Calu3 (cell line): ENCODE data around the gene FAM13B. TPM values are rescaled to one million over a fixed set of nuclear protein-coding genes. Genes with fewer than 3 reads are reported as not detected.

Experiments used
- BruUV-seq: library from RNA; stranded (reverse); fragments of 400-500 nt; replicated peaks from 2 replicates; lab custom pipeline; 2021; lab: Mats Ljungman, UMichigan
- CTCF ChIA-PET: fragments of 300-600 bp; sonication (Branson Sonifier 250); formaldehyde crosslinking; loops from one replicate; lab custom pipeline; 2022; ENCODE audit warnings: antibody characterized with exemption; lab: Charles Lee
- DNase-seq: peaks from one replicate; pipeline ENCODE4 v3.0.0; 2022
- H3K27ac Mint-ChIP-seq: one replicate; pipeline ENCODE4 v1.8.0; 2022; ENCODE audit warnings: mixed read lengths; ENCODE audit not compliant: unreplicated experiment
- H3K27me3 Mint-ChIP-seq: one replicate; pipeline ENCODE4 v1.8.0; 2022; ENCODE audit warnings: mixed read lengths; ENCODE audit not compliant: unreplicated experiment
- H3K36me3 Mint-ChIP-seq: one replicate; pipeline ENCODE4 v1.8.0; 2022; ENCODE audit warnings: mild to moderate bottlenecking, moderate library complexity, mixed read lengths; ENCODE audit not compliant: insufficient read depth, unreplicated experiment
- H3K4me1 Mint-ChIP-seq: one replicate; pipeline ENCODE4 v1.8.0; 2022; ENCODE audit warnings: mild to moderate bottlenecking, low read depth, mixed read lengths; ENCODE audit not compliant: unreplicated experiment
- H3K4me3 Mint-ChIP-seq: one replicate; pipeline ENCODE4 v1.8.0; 2022; ENCODE audit warnings: mild to moderate bottlenecking, low read depth, moderate library complexity, mixed read lengths; ENCODE audit not compliant: unreplicated experiment
- H3K9me3 Mint-ChIP-seq: one replicate; pipeline ENCODE4 v1.8.0; 2022; ENCODE audit warnings: low read depth, mixed read lengths; ENCODE audit not compliant: unreplicated experiment
- intact Hi-C: fragments of 100-400 bp; cut with micrococcal nuclease; formaldehyde crosslinking; loops from one replicate; pipeline ENCODE4 v1.10.0; 2022; ENCODE audit not compliant: unreplicated experiment
- total RNA-seq: library from RNA; stranded (reverse); gene quantifications from 2 replicates; pipeline ENCODE4 v1.2.3, GENCODE V29; 2022
- TF ChIP-seq, protein P1 (sequence below): fragments of 200-600 bp; IDR thresholded peaks from one replicate; pipeline ENCODE4 v1.8.0; 2022; ENCODE audit warnings: antibody characterized with exemption; ENCODE audit not compliant: unreplicated experiment

Gene FAM13B
- total RNA-seq, 1 experiment from 2014 or later, result 34.9 TPM

- H3K4me1 Mint-ChIP-seq, result no peaks in the 10 kb centered on the region
- no peaks in the 10 kb centered on the region for H3K27me3 Mint-ChIP-seq
- TF ChIP-seq, protein P1, sequence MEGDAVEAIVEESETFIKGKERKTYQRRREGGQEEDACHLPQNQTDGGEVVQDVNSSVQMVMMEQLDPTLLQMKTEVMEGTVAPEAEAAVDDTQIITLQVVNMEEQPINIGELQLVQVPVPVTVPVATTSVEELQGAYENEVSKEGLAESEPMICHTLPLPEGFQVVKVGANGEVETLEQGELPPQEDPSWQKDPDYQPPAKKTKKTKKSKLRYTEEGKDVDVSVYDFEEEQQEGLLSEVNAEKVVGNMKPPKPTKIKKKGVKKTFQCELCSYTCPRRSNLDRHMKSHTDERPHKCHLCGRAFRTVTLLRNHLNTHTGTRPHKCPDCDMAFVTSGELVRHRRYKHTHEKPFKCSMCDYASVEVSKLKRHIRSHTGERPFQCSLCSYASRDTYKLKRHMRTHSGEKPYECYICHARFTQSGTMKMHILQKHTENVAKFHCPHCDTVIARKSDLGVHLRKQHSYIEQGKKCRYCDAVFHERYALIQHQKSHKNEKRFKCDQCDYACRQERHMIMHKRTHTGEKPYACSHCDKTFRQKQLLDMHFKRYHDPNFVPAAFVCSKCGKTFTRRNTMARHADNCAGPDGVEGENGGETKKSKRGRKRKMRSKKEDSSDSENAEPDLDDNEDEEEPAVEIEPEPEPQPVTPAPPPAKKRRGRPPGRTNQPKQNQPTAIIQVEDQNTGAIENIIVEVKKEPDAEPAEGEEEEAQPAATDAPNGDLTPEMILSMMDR, result no peak
- H3K36me3 Mint-ChIP-seq, result peaks cover 13% of the 10 kb centered on the region
- intact Hi-C loops, result no loop called here
- BruUV-seq, result no TSS peak
- CTCF ChIA-PET, result no interaction called here
- no peaks in the 10 kb centered on the region for H3K9me3 Mint-ChIP-seq
- H3K27ac Mint-ChIP-seq, result no peak overlapping the region
- no peak for DNase-seq
- H3K4me3 Mint-ChIP-seq, result no peak overlapping the region
Observed at GRCh38 chr5:137923856-137924255, 109.0 kb downstream of the FAM13B start.

- Mint-ChIP-seq H3K36me3 (peaks cover 18% of the 10 kb centered on the region), H3K27ac (no peak overlapping the region), H3K27me3 (no peaks in the 10 kb centered on the region), H3K4me3 (no peak overlapping the region), H3K4me1 (no peaks in the 10 kb centered on the region), H3K9me3 (peaks cover 5% of the 10 kb centered on the region)
- CTCF ChIA-PET, result interaction anchor here (0.6 kb wide), 1 partner anchor 52 kb away, joined by 7 read pairs; no protein-coding TSS in a partner anchor
- TF ChIP-seq, protein P1, result no peak
- intact Hi-C loops, result no loop called here
- DNase-seq, result no peak
- BruUV-seq, result no TSS peak
Observed at GRCh38 chr5:137921931-137922330, 110.9 kb downstream of the FAM13B start.

- Mint-ChIP-seq H3K27me3 (no peaks in the 10 kb centered on the region), H3K27ac (peak overlapping the region; percentile 6), H3K4me3 (no peak overlapping the region), H3K4me1 (no peaks in the 10 kb centered on the region), H3K9me3 (peaks cover 10% of the 10 kb centered on the region), H3K36me3 (peaks cover 8% of the 10 kb centered on the region)
- CTCF ChIA-PET, result interaction anchor here (0.7 kb wide), 4 partner anchors 8 to 43 kb away, joined by 3 to 5 read pairs (median 4); partner anchors contain the start of gene PKD2L2
- intact Hi-C loops, result no loop called here
- no TSS peak for BruUV-seq
- no peak for DNase-seq
- TF ChIP-seq, protein P1, result no peak
Observed at GRCh38 chr5:137916923-137917322, 116.0 kb downstream of the FAM13B start.

DNA sequence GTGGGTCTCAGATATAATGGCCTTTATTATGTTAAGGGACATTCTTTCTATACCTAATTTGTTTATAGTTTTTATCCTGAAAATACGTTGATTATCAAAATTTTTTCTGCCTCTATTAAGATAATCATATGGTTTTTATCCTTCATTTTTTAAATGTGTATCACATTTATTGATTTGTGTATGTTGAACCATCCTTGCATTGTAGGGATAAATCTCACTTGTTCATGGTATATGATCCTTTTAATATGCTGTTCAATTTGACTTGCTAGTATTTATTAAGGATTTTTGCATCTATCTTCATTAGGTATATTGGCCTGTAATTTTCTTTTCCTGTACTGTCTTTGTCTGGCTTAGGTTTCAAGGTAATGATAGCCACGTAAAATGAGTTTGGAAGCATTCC lies 118.1 kb downstream of the FAM13B start:
- TF ChIP-seq, protein P1, result no peak
- Mint-ChIP-seq H3K4me3 (no peak overlapping the region), H3K27me3 (no peaks in the 10 kb centered on the region), H3K4me1 (no peaks in the 10 kb centered on the region), H3K36me3 (peaks cover 7% of the 10 kb centered on the region), H3K27ac (no peak overlapping the region), H3K9me3 (peaks cover 10% of the 10 kb centered on the region)
- intact Hi-C loops, result no loop called here
- no peak for DNase-seq
- CTCF ChIA-PET, result no interaction called here
- BruUV-seq, result no TSS peak
